Pancreas (tissue), 10 donors: ENCODE results near the gene CREB1. TPM values are rescaled to one million over a fixed set of nuclear protein-coding genes. Genes with fewer than 3 reads are reported as not detected.

Source experiments
- ATAC-seq, 4 donors: fragments of 200-7000 bp; cut with Tn5 transposase; one replicate each; pipeline versions ENCODE4 v1.8.0 to v1.9.1; 2020; ENCODE audit warnings: mild to moderate bottlenecking in 4 of 4, moderate library complexity in 4 of 4
- DNase-seq, 6 donors: peaks; one replicate each; pipeline ENCODE4 v3.0.0-alpha.2; 2020
- FAIRE-seq: peaks from 2 replicates; lab custom pipeline; 2012; peaks lifted over from hg19 to GRCh38; lab: Jason Lieb, UNC
- H3K27ac ChIP-seq, 4 donors: fragments of 200-600 bp; sonication (generic); 1 replicate in 3 of 4; 2 replicates in 1 of 4; pipeline versions ENCODE4 v1.5.0 to v1.8.0; 2020
- H3K27me3 ChIP-seq, 4 donors: fragments of 200-600 bp; one replicate each; pipeline ENCODE4 v1.8.0; 2021
- H3K36me3 ChIP-seq, 3 donors: fragments of 200-600 bp; sonication (generic) in 1 of 3; one replicate each; pipeline versions ENCODE4 v1.5.0 to v1.8.0; 2020 to 2021
- H3K4me1 ChIP-seq, 3 donors: fragments of 200-600 bp; one replicate each; pipeline ENCODE4 v1.8.0; 2021
- H3K4me3 ChIP-seq, 4 donors: fragments of 200-600 bp; sonication (generic) in 2 of 4; one replicate each; pipeline versions ENCODE4 v1.5.0 to v1.8.0; 2020 to 2021
- H3K9me3 ChIP-seq, 4 donors: fragments of 200-600 bp; one replicate each; pipeline ENCODE4 v1.8.0; 2021
- CTCF ChIP-seq, 4 donors: fragments of 200-600 bp; sonication (generic) in 3 of 4; IDR thresholded peaks; one replicate each; pipeline versions ENCODE4 v1.5.0 to v1.8.0; 2021; ENCODE audit warnings: antibody characterized with exemption in 4 of 4
- WGBS, 2 donors: extraction: QIAGEN DNeasy Blood & Tissue Kit; methylation state at CpG; one replicate each; pipeline ENCODE4 v1.1.7; 2013; 5-methylcytosine and 5-hydroxymethylcytosine counted together
- intact Hi-C, 3 donors: fragments of 100-400 bp; cut with DNase I; formaldehyde crosslinking; loops; one replicate each; pipeline versions ENCODE4 v1.11.1 to v1.14.2; 2022
- polyA plus RNA-seq, 2 donors: library from polyadenylated mRNA; stranded (reverse); fragments of 200-250 nt; gene quantifications; one replicate each; pipeline ENCODE4 v1.2.3, GENCODE V29; 2013
- total RNA-seq, 6 donors: library from RNA; stranded (reverse); fragmentation: NEBNext Ultra II Directional in 4 of 6; extraction: Animal tissue kit (Norgen Biotek cat#: 25700) in 4 of 6; gene quantifications; one replicate each; pipeline versions ENCODE4 v1.2.1 to v1.2.4, GENCODE V29; 2021 to 2023
- donor health status: healthy with polysubstance abuse.
- donor health status: DM: no; HTN: no; CAD: no; lungs with moderate emphysema.
- donor health status: DM: no; HTN: no; CAD: no.
- donor health status: control.
- donor health status: control.
- donor health status: Bipolar disorder and iron deficiency.
- donor health status: DM: yes; HTN: yes; CAD: no.
- donor health status: DM: no; HTN: no; CAD: no.
- donor health status: DM: no; HTN: no; CAD: no.
- donor health status: DM: yes; HTN: yes; CAD: no.

The CREB1 gene
- total and polyA plus RNA-seq, 8 donors: 3.2 to 36.4 (median 19.1) TPM

GRCh38 chr2:207612714-207613113, 83.0 kb downstream of the CREB1 start:
- DNase-seq (no peak), FAIRE-seq (no peak), ATAC-seq (no peak)
- Histone ChIP-seq H3K4me3 (no peak overlapping the region), H3K9me3 (no peaks in the 10 kb centered on the region), H3K4me1 (no peaks in the 10 kb centered on the region), H3K27ac (no peak overlapping the region), H3K36me3 (no peaks in the 10 kb centered on the region), H3K27me3 (no peaks in the 10 kb centered on the region)
- TF ChIP-seq CTCF (IDR thresholded peaks at IDR 0.05): no peak
- intact Hi-C loops: no loop called here
- 80 to 84% methylated on average over 4 of the region's 4 CpGs for WGBS, 2 donors

- ATAC-seq (no peak), DNase-seq (no peak), FAIRE-seq (no peak)
- no peak for TF ChIP-seq CTCF (IDR thresholded peaks at IDR 0.05)
- H3K27me3 ChIP-seq: no peaks in the 10 kb centered on the region
- H3K4me3 ChIP-seq: no peak overlapping the region
- H3K4me1 ChIP-seq: no peaks in the 10 kb centered on the region
- WGBS, 2 donors: 87 to 92% methylated on average over 2 of the region's 2 CpGs
- H3K27ac ChIP-seq: no peak overlapping the region
- H3K36me3 ChIP-seq: no peaks in the 10 kb centered on the region
- H3K9me3 ChIP-seq: no peaks in the 10 kb centered on the region
- intact Hi-C loops: no loop called here
These were observed 85.1 kb downstream of the CREB1 start for GRCh38 chr2:207614824-207615223.

GRCh38 chr2:207616185-207616584, 86.4 kb downstream of the CREB1 start:
- DNase-seq (no peak), ATAC-seq (no peak), FAIRE-seq (no peak)
- intact Hi-C loops: no loop called here
- H3K36me3 ChIP-seq: no peaks in the 10 kb centered on the region
- H3K27me3 ChIP-seq: no peaks in the 10 kb centered on the region
- H3K4me1 ChIP-seq: no peaks in the 10 kb centered on the region
- H3K4me3 ChIP-seq: no peak overlapping the region
- no peaks in the 10 kb centered on the region for H3K9me3 ChIP-seq
- TF ChIP-seq CTCF (IDR thresholded peaks at IDR 0.05): no peak
- 84 to 87% methylated on average over 4 of the region's 4 CpGs for WGBS, 2 donors
- H3K27ac ChIP-seq: no peak overlapping the region

- intact Hi-C loops: no loop called here
- TF ChIP-seq CTCF (IDR thresholded peaks at IDR 0.05): no peak
- no peak for DNase-seq
- Histone ChIP-seq H3K27ac (no peak overlapping the region), H3K36me3 (no peaks in the 10 kb centered on the region), H3K4me3 (no peak overlapping the region), H3K27me3 (no peaks in the 10 kb centered on the region), H3K4me1 (no peaks in the 10 kb centered on the region), H3K9me3 (no peaks in the 10 kb centered on the region)
- FAIRE-seq: no peak
- no peak for ATAC-seq
- WGBS, 2 donors: 83 to 86% methylated on average over 6 of the region's 6 CpGs
These were observed 87.4 kb downstream of the CREB1 start for GRCh38 chr2:207617011-207617671.

- ATAC-seq (no peak), DNase-seq (no peak), FAIRE-seq (no peak)
- no peak for TF ChIP-seq CTCF (IDR thresholded peaks at IDR 0.05)
- 44 to 45% methylated on average over 4 of the region's 4 CpGs for WGBS, 2 donors
- Histone ChIP-seq H3K9me3 (no peaks in the 10 kb centered on the region), H3K4me3 (no peak overlapping the region), H3K36me3 (no peaks in the 10 kb centered on the region), H3K27me3 (no peaks in the 10 kb centered on the region), H3K27ac (no peak overlapping the region), H3K4me1 (peaks cover 0 to 7% (median 5%) of the 10 kb centered on the region in 3 donors)
- intact Hi-C loops: no loop called here
These were observed 90.0 kb downstream of the CREB1 start for GRCh38 chr2:207619764-207620203.
